Stomach (tissue), 4 donors: ENCODE results near the gene RABGAP1.

ENCODE experiments used
- CTCF ChIP-seq, 7 experiments: fragments of 450-650 bp in 4 of 7; fragments of 200-600 bp in 3 of 7; sonication (generic) in 3 of 7; IDR thresholded peaks; one replicate each; pipeline ENCODE4 v1.5.1; 2016 to 2019; ENCODE audit warnings: antibody characterized with exemption in 7 of 7, control low read depth in 2 of 7, mild to moderate bottlenecking in 1 of 7
- POLR2A ChIP-seq, 4 donors: fragments of 450-650 bp; IDR thresholded peaks; one replicate each; pipeline ENCODE4 v1.6.1; 2016; ENCODE audit warnings: antibody characterized with exemption in 4 of 4, control low read depth in 2 of 4, mild to moderate bottlenecking in 1 of 4, moderate library complexity in 1 of 4

- TF ChIP-seq CTCF (IDR thresholded peaks at IDR 0.05) = no peak
- no peak for TF ChIP-seq POLR2A (IDR thresholded peaks at IDR 0.05)
Measured at GRCh38 chr9:123031963-123032362, 91.1 kb downstream of the RABGAP1 start.
